GM12878 (cell line): ENCODE results near the gene RNLS.

ENCODE experiments used
- ATF3 ChIP-seq: IDR thresholded peaks from 2 replicates; pipeline ENCODE4 v1.6.1; 2011; ENCODE audit warnings: low read depth, mild to moderate bottlenecking, low read length, moderate library complexity, borderline replicate concordance; ENCODE audit errors: extremely low read depth
- BCLAF1 ChIP-seq: fragments of 450-650 bp; IDR thresholded peaks from 2 replicates; pipeline ENCODE4 v1.6.1; 2017; ENCODE audit warnings: antibody characterized with exemption, mild to moderate bottlenecking, moderate library complexity
- CBFB ChIP-seq: IDR thresholded peaks from 2 replicates; pipeline ENCODE4 v1.6.1; 2016; ENCODE audit warnings: antibody characterized with exemption, low read depth
- CEBPB ChIP-seq, 2 experiments: fragments of 150-350 bp in 1 of 2; IDR thresholded peaks; 2 replicates each; pipeline ENCODE4 v1.6.1; 2012 to 2014; ENCODE audit warnings: low read depth in 2 of 2, low read length in 2 of 2, borderline replicate concordance in 1 of 2, inconsistent platforms in 1 of 2
- CTCF ChIP-seq, 3 experiments: IDR thresholded peaks in 2 of 3; conservative IDR thresholded peaks in 1 of 3; 2 replicates each; pipeline ENCODE4 v1.5.1; 2011; ENCODE audit warnings: low read depth in 3 of 3, low read length in 3 of 3, mild to moderate bottlenecking in 3 of 3, control low read depth in 2 of 3, moderate library complexity in 2 of 3, inconsistent platforms in 1 of 3, mixed read lengths in 1 of 3; ENCODE audit not compliant: control insufficient read depth in 2 of 3, insufficient read depth in 1 of 3; ENCODE audit errors: extremely low read depth in 1 of 3
- EZH2 ChIP-seq: IDR thresholded peaks from 2 replicates; pipeline ENCODE4 v1.6.1; 2012; ENCODE audit warnings: low read depth, mild to moderate bottlenecking, control low read depth, inconsistent platforms, low read length, borderline replicate concordance; ENCODE audit not compliant: control insufficient read depth
- NR2C2 ChIP-seq: IDR thresholded peaks from 2 replicates; pipeline ENCODE4 v1.6.1; 2011; ENCODE audit warnings: borderline replicate concordance, low read depth; ENCODE audit not compliant: control insufficient read depth, insufficient read length
- POLR2A ChIP-seq: IDR thresholded peaks from 2 replicates; pipeline ENCODE4 v1.6.1; 2011; ENCODE audit warnings: low read depth, mild to moderate bottlenecking, low read length
- TAF1 ChIP-seq: IDR thresholded peaks from 2 replicates; pipeline ENCODE4 v1.6.1; 2011; ENCODE audit warnings: mild to moderate bottlenecking, low read depth, low read length, borderline replicate concordance
- YBX1 ChIP-seq: fragments of 450-650 bp; IDR thresholded peaks from 2 replicates; pipeline ENCODE4 v1.6.1; 2016; ENCODE audit warnings: antibody characterized with exemption
- ZNF24 ChIP-seq: fragments of 450-650 bp; IDR thresholded peaks from 2 replicates; pipeline ENCODE4 v1.6.1; 2017; ENCODE audit warnings: antibody characterized with exemption, mild to moderate bottlenecking

- TF ChIP-seq CEBPB (IDR thresholded peaks at IDR 0.05; ENCODE audit: borderline replicate concordance in 1 of 2, low read depth in 2 of 2, low read length in 2 of 2) (no peak), CTCF (IDR thresholded peaks at IDR 0.05 in 2 of 3, conservative IDR thresholded peaks at IDR 0.05 in 1 of 3; ENCODE audit: control insufficient read depth in 2 of 3, extremely low read depth in 1 of 3, insufficient read depth in 1 of 3, low read depth in 3 of 3, low read length in 3 of 3) (no peak), EZH2 (no peak), BCLAF1 (no peak), ATF3 (no peak), ZNF24 (no peak), TAF1 (no peak), CBFB (no peak), POLR2A (no peak), YBX1 (no peak), NR2C2 (no peak)
These were observed 36.6 kb downstream of the RNLS start for GRCh38 chr10:88546497-88546896.
